ENCODE measurements around the gene PCSK6.
"Not testable (repeated sequence)": the region's sequence is repeated elsewhere in the genome, so short reads cannot be mapped to it uniquely, and the experiment has no call there.

The PCSK6 gene

DNA sequence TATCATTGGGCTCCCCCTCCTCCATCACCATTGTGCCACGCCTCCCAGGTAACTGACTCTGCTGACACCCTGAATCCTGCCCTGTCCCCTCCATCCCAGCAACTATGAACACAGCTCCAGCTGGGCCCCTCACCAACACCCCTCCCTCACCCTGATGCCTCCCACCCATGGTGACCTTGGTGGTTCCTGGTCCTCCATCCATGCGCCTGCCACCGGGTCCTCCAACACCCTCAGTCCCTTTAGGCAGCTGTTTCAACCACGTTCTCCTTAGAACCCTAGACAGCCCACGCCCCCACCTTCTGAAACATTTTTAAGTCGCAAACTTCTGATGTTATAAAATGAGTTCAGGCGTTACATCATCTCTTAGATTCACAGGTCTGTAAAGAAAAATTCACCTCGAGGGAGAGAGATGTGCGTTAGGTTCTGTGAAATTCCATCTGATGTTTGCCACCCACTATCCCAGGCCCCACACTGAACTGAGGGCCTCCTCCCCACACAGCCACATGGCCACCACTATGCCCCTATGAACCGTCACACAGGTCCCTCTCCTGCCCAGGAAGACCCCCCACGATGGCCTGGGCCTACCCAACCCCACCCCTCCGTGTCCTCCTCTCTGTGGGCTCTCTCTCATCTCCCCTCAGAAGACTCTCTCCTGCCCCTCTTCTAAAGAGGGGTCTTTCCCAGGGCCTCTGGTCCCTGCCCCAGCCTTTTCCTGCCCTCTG is 29.8 kb downstream of the PCSK6 start:
- no peak for DNase-seq (ENCODE audit: low spot score)

- no peak for DNase-seq (ENCODE audit: low spot score)
Observed at GRCh38 chr15:101458908-101459578, 30.5 kb downstream of the PCSK6 start.

DNA sequence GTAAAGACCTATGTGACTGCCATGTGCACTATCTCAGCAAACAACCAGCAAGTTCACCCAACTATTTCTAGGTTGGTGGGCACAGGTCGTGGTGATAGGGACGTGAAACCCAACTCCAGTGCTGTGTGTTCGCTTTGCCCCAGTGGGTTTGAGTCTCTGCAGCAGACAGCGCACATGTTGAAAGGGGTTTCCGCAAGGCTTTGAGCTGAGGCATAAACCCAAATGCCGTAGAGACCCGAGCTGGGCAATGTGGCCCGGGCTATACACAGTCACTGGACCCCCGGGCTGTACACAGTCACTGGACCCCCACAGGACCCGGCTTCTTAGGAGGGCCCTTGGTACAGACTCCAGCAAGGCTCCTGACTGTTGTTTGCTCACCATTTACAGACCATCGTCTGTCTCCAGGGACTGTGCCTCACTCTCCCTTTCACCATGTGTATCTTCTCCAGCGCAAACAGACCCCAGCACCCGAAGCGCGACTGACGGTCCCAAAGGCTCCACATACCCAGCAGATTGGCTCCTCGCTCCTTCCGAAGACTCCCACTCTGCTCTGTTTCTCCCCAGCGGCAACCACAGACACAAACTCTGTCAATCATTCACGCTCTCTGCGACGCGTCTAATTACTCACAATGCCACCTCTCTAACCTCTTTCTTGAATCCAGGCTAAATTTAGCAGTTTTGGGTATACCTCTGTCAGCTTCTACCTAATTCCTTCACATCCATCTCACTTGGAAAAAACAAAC is 31.2 kb downstream of the PCSK6 start:
- DNase-seq (ENCODE audit: low spot score) = no peak

DNA sequence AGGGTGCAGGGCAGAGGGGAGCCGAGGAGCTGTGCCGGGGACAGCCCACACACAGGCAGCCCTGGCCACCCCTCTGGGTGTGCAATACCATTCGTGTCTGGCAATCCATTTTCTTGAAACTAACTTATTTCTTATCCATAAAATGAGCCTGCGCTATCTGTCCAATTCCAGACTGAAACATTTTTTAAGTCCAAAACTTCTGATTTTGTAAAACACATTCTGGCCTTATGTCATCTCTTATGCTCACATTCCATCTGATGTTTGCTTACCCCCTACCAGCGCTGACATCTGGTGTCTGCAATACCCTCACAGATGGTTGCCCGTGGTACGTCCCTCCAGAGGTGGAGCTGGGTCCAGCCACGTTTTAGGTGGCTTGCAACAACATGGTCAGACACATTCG is 31.8 kb downstream of the PCSK6 start:
- DNase-seq (ENCODE audit: low spot score) = no peak

DNA sequence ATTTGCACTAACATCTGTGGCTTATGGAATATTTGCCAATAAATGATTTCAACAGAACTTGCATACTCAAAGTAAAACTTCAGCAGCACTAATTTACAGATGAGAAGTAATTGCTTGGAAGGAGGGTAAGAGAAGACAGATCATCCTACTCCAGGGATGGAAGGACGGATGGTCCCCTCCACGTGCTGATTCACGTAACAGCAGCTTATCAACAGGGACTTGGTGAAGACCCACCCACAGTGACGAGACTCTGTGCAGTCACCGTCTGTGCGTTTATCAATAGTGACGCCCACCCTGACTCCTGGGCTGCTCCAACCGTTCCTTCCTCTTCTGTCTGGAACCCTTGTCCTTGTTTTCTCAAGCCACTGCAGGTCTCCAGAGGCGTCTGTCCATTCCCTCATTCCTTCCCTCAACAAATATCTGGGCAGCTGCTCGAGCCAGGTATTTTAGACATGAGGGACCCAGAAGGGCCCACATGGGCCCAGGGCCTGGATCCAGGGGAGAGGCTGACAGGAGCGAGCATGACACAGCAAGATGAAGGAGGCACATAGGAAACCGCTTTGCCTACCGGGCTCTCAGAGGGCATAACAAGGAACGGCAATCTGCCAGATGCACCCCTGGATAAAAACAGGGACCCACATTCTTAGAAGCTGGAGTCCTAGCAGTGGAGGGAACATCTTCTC is 33.3 kb downstream of the PCSK6 start:
- no peak for DNase-seq (ENCODE audit: low spot score)

DNA sequence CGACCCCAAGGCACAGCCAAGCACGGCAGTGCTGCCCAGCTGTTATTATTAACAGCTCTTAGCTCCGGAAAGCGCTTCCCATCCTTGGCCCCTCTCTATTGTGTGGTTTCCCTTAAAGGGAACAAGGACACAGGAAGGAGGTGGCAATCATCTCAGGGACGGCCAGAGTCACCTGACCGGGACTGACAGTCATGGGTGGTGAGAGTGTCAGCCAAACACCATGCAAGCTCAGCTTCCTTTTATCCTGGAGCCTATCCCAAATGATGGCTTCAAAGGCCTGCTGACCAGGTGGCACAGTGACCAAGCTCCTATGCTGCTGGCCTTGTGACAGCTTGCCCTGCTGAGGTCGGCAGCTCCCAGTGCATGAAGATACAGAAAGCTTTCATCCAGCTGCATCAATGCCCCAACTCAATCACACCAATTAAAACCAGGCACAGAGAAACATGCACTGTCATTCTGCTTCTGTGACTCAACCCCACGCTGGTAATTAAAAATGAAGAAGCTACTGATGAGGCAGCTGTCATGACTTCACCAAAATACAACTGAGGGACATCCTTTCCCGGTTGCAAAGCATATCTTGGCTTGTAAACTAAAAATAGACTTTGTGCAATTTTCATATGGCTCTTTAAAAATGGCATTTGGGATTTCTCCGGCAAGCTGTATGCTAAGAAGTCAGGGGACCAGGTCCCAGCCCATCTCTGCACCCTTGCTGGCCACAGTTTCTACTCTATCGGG is 34.0 kb downstream of the PCSK6 start:
- no peak for DNase-seq (ENCODE audit: low spot score)

DNA sequence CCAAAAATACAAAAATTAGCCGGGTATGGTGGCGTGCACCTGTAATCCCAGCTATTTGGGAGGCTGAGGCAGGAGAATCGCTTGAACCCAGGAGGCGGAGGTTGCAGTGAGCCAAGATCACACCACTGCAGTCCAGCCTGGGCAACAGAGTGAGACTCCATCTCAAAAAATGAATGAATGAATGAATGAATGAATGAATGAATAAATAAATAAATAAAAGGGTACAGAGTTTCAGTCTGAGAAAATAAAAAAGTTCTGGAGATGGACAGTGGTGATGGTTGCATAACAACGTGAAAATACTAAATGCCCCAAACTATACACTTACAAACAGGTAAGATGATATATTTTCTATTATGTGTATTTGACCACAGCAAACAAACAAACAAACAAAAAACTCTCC is 34.7 kb downstream of the PCSK6 start:
- not testable (repeated sequence) for DNase-seq (ENCODE audit: low spot score)

DNA sequence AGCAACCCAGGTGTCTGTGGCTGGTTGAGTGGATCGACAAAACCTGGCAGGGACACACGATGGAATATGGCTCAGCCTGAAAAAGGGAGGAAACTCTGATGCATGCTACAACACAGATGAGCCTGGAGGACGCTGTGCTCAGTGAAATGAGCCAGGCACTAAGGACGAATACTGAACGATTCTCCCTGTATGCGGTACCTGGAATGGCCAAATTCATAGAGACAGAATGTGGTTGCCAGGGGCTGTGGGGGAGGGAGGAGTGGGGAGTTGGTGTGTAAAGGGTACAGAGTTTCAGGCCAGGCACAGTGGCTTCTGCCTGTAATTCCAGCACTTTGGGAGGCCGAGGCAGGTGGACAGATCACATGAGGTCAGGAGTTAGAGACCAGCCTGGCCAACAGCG is 35.1 kb downstream of the PCSK6 start:
- DNase-seq (ENCODE audit: low spot score) = no peak

- DNase-seq (ENCODE audit: low spot score) = no peak
Observed at GRCh38 chr15:101453123-101454120, 36.1 kb downstream of the PCSK6 start.

GRCh38 chr15:101452572-101452971 is 36.9 kb downstream of the PCSK6 start:
- no peak for DNase-seq (ENCODE audit: low spot score)

GRCh38 chr15:101451846-101452245 is 37.7 kb downstream of the PCSK6 start:
- DNase-seq (ENCODE audit: low spot score) = no peak

- no peak for DNase-seq (ENCODE audit: low spot score)
Observed at GRCh38 chr15:101451266-101451799, 38.2 kb downstream of the PCSK6 start.

- DNase-seq (ENCODE audit: low spot score) = no peak
Observed at GRCh38 chr15:101450403-101451265, 38.9 kb downstream of the PCSK6 start.

DNA sequence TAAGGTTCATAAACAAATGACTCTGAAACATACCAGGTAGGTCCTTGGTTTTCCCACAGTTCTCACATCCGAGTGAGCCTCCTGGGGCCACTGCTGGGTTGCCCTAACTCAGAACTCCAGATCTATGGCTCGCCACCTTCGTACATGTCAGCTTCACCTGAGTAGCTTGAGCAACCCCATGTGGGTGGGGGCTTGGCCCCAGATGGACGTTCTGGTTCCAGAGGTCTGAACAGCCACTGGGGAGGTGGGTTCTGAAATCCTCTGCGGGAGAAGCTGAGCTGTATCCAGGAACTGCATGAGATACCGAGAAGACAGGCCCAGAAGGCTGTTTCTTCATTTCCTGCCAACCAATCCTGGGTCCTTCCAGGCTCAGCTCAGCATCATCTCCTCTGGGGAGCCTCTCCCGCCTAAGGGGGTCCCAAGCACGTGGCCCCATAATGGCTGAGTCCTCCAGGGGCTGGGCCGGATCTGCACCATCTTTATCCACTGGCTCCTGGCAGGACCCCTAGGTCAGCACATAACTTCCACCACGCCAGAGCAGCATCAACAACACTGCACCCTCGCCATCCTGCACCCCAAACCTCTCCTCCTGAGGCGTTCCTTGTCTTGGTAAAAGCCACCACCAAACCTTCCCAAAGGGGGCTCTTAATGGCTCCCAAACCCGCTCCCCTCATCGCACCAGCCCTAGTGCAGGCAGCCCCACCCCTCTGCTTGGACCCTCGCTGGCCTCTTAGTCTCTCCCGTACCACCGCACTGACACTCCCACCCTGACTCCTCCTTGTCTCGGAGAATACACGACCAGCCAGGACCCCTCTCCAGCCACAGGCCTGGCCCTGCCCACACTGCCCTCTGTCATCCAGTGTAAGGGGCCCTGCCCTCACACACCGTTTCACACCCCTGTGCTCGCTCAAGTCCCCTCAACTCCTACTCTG is 39.8 kb downstream of the PCSK6 start:
- DNase-seq (ENCODE audit: low spot score) = no peak

DNA sequence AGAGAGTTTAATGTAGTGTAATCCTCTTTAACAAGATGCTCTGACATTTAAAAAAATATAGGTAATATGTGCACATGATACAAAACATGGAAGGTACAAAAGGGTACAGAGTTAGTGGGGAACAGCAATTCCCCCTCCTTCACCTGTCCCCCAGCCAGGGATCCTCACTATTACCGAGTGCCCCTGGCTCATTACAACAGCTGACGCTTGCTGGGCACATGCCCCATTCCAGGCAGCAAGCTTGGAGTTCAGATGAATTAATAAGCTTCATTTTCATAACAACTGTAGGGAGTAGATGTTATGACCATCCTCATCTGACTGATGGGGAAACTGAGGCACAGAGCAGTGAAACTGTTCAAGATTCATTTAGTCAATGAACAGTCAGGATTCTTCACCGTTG is 41.2 kb downstream of the PCSK6 start:
- no peak for DNase-seq (ENCODE audit: low spot score)

DNA sequence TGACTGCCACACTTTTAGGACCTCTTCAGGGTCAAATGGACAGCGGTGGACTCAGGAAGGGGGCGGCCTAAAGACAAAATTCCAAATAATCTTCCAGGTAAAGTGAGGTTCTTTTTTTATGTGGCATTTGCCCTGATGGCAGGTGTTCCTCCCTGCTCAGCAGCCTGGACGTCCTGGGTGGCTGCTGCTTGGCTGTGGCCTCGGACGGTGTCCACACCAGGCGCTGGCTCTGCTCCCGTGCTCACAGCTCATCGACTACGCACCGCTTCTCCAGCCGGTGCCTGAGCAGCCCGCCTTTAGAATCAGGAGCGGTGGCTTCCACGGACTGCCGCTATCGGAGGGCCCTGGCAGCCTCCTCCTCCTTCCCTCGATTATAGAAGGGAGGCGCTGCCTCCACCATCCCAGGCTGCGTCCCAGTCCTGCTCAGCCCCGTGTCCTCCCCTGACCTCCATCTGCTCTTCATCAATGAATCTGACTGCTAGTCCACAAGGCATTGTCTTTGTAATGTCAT is 41.9 kb downstream of the PCSK6 start:
- DNase-seq (ENCODE audit: low spot score) = no peak

GRCh38 chr15:101447168-101447533 is 42.4 kb downstream of the PCSK6 start:
- DNase-seq (ENCODE audit: low spot score) = no peak
